SIG-M5 (cell line): ENCODE data around the gene PCSK2.

ENCODE experiments used
- DNase-seq: peaks from one replicate; lab custom pipeline; 2025; lab: John Stamatoyannopoulos, UW

PCSK2 gene

DNA sequence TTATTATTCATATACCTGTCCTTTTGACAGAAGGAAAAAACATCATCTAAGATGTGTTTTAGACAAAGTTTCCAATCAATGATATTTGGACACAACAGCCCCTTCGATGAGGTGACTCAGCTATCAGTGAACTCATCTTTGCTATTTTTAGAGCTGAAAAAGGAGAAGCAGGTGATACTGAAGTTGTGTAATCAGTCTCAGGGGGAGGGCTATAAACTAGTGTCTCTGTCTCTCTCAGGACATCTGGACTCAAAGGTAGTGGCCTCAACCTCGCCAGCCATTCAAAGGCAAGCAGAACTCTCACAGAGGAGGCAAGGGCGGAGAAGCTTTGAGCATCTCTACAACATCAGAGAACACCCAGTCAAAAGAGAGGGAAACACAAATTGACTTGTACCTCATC is 168.9 kb downstream of the PCSK2 start:
- no peak for DNase-seq

DNA sequence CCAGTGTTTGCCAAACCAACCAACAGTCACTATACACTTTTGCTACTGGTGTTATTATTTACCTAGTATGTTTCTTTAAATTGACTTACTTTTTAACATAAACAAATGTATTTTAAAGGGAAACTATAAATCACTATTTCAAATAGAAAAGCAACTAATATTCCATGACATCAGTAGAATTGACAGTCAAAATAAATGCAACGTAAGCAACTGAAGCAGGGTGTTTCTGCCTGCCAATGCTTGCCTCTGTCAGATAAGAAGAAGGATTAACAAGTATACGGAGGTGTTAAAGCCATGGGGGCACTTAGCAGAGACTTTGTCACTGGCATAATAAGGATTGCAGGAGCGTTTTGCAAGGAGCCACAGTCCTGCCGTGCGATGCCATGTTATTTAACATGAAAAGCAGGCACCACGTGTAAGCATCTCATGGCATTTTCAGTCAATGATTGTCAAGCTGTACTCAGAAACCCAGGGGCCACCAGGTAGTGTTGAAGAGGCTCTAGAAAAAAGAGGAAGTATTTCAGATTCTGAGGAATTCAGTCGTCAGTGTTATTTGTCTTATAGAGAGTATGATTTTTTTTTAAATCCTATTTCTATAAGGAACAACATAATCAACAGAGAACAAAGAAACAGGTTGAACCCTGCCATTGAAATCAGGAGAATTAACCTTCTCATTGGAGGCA is 172.6 kb downstream of the PCSK2 start:
- no peak for DNase-seq

DNA sequence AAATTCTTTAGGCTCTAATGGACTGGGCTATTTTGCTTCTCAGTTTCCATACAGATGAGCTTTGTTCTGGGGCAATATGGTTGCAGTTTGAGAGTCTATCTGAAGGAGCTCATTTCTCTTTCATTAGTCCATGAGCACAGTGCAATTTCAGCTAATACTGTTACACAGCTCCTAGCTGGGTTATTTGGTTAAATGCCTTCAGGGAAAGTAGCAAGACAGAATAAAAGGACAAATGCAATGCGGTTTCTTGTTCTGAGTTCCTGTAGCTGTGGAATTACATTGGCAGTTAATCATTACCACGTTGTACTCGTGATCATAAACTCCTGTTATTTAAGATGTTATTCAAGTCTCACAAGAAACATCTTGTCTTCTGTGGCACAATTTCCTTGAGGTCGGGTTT is 176.6 kb downstream of the PCSK2 start:
- DNase-seq = no peak

DNA sequence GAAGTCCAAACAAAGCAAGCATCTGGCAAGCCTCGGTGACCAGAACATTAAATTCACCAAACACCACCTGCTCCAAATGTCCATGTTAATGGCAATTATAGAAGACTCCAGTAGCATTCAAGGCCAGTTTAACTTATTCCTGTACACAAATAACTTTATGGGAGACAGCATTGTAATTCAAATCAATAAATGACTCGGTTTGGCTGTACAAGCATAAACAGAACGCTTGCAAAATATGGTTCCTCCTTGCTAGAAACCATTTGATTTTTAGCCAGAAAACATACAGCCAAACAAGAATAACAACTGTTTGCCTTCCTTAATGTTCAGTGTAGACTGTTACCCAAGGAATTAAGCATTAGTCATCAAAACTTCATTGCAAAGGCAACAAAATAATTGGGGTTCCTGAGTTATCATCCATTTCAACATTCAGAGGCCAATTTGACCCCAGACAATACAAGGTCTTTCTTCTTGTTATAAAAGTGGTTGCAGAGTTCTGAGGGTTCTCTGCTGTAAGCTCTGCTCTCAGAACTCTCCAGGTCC is 179.3 kb downstream of the PCSK2 start:
- DNase-seq = no peak

DNA sequence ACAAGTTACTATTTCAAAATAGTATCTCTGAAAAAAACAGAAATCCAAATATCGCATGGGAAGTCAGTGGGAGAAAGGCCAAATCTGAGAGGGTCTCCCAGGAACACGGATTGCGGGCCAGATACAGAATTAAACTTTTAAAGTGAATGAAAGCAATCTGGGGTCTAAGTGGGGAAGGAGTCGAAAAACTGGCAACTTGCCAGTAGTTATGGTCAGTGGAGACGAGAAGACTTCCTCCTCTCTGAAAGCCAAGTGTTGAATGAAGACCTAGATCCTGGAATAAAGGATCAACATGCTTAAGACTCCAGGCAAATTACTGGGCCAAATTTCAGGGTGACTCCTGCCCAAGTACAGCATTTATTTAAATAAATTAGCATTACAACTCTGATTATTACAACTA is 180.7 kb downstream of the PCSK2 start:
- no peak for DNase-seq

DNA sequence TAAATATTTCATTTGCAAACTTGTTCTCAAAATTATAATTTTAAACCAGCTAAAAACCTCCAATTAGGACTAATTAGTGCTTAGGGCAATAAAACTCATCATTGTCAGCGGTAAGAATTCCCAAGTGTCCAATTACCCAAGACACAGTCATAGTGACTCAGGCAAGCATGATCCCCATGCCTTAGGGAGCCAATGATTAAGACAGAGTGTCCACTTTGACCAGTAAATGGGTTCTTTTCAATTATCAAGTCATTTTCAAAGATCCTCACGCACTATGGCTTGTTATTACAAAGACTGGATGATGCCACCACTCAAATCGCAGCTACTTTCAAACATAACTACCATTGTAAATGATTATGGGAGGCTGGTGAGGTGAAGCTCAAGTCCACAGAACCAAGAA is 190.4 kb downstream of the PCSK2 start:
- DNase-seq = no peak

DNA sequence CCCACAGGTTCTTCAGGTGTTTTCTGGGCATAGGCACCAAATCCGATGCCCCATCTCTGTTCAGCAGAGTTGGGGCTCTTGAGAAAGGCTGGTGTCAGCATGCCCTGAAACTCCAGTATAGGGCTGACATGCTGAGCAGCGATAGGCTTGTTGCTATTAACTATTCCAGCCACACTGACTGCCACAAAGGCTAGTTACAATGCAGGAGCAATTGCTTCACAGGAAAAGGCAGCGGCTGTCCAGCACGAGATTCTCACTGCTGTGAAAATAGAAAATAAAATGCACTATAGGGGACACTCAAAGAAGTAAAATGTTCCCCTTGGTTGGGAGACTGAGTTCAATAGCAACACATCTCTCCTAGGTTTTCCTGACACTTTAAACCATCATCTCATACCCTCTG is 191.9 kb downstream of the PCSK2 start:
- no peak for DNase-seq

DNA sequence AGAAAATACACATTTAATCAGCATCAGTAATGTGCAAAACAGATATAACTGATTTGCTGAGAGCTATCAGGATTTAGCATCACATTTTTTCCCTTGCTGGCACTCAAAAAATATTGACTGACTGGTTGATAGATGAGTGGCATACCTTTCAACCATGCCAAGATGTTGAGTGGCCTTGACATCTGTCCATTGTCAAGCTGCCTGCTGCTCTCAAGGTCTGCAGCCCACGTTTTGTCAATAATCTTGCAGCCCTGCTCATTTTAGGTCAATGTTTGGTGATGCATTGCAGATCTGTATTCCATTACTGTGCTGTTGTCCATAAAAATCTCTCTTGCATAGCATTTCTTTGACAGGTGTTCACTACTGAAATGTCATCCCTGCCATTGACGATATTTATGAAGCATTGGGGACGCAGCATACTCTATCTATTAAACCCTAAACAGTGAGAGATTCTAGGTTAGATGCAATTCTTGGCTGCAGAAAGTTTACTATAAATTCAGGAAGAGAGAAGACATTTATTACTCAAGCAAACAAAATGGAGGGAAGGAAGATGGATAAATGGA is 192.7 kb downstream of the PCSK2 start:
- no peak for DNase-seq

DNA sequence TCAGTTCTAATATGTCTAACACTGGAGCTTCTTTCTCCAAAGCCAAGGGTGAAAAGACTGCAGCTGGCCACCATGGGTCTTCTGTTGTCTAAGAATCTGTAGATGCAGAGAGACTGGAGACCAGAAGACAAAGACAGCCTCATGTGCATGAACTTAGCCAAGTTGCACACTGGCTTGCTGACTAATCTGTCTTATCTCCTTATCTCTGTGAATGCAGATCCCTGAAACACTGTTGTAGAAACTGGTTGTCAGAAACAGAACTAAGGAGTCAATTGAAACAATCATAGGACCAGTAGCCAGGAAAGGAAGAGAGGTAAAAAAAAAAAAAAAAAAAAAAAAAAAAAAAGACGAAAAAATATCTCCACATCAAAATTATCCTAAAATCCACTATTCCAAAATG is 194.7 kb downstream of the PCSK2 start:
- DNase-seq = no peak

DNA sequence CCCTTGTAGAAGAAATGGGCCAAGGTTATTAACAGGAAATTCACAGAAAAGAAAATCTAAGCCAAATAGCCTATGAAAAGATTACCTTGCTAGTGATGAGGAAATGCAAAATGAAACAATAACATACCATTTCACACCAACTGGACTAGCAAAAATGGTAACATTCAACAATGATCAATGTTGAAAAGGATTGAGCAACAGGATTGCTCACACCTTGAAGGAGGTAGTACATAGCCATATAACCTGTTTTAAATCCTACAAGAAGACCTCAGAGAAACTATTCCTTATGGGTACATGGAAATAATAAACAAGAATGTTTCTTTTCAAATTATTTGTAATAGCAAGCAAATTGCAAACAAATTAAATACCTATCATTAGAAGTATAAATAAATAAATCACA is 196.9 kb downstream of the PCSK2 start:
- no peak for DNase-seq

DNA sequence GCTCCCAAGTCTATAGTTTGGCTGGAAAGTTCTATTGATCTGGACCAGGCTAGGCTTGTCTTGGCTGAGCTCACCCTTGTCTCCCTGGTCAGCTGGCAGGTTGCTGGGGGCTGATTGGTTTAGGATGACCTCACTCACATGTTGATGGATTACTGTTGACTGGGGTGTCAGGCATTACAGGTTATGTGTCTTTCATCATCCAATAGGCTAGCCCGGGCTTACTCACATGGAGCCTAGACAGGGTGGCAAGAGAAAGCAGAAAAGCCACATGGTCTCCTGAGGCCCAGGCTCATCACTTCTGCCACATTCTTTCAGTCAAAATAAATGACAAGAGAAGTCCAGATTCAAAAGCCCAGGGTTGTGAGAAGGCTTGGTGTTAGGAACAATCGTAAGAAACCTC is 200.8 kb downstream of the PCSK2 start:
- no peak for DNase-seq

DNA sequence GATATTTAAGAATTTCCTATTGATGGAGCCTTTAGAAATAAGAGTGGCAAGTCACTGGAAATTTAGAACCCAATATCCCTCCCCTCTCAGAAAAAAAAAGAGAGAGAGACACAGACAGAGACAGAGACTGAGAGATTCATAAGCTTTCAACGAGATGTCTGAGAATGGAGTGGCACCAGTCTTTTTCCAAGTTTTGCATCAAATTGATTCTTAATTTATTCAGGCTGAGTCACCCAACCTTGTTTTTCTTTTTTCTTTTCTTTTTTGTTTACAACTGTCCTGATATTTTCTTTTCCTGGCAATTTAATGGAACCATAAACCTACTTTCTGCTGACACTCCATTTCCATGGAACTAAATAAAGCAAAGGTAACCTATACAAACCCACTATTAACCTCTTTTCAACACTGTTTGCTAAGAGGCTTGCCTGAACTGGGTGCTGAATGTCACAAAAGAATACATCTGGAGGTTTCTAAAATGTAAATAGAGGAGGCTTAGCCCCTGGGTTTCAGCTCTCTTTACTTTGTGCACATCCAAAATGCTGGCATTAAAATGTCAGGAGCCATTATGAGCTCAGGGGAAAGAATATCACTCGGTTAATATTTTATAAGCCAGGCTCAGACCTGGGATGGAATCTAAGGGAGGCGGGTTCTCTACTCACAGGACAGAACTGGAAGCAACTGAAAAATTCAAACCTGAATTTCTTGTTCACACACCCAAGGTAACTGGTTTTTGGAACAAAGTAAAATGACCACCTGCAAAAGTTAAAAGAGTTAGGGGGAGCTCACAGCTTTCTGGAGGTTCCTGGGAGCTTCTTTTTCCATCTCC is 203.5 kb downstream of the PCSK2 start:
- no peak for DNase-seq

DNA sequence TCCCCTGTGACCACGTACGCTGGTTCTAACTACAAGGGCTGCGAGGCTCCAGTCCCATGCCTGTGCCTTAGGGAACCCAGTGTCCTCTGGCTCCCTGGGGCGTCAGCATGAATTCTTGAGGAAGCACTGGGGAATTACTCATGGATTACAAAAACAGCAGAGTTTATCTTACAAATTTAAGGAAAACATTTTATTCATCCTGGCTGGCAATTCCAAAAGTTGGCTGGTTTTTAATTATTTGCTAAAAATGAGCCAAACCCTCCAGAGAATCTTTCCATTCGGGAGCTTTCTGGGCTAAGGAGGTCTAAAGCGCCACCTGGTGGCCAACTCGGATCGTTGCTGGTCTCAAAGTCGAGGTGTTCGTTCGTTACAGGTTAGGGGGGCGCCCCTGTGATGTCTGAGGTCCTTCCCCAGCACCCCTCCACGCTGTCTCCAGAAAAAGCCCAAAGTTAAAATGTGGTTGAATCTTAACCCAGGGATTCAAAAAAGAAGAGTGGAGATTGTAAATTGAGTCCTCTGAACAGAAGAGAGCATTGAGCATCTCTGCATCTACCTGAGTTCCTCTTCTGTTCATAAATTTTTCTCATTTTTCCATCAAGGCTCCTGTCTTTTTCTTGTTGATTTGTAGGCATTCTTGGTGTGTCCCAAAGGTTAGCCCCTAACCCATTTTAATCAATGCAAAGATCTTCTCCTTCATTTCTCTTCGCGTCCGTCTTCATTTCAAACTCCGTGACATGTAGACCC is 205.0 kb downstream of the PCSK2 start:
- no peak for DNase-seq

DNA sequence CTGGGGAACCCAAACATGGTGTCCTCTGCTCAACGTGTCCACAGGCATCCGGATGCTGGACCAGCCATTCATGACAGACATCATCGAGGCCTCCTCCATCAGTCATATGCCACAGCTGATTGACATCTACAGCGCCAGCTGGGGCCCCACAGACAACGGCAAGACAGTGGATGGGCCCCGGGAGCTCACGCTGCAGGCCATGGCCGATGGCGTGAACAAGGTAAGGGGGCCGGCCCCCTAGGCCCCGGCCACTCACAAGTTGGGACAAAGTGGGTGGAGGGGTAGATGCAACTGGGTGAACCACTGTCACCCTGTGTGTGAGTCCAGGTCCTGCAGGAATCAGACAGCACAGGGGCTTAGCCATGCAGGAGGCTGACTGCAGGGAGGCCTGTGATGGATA is 209.8 kb downstream of the PCSK2 start:
- no peak for DNase-seq

DNA sequence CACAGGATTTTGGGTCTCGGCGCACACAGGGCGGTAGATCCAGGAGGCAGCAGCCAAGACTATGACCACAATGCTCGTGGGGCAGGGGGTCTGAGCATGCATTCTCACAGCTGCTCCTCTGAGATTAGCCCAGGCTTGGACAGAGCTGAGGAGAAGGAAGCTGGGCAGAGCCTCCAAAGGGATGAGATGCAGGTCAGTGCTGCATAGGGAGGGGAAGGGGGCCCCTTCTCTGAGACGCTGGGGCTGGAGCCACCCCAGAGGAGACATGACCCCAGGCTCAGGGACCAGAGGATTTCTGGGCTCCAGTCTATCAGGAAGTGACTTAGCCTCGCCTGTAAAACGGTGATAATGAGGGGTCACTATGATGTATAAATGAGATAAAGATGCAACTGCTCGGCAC is 210.4 kb downstream of the PCSK2 start:
- DNase-seq = no peak

DNA sequence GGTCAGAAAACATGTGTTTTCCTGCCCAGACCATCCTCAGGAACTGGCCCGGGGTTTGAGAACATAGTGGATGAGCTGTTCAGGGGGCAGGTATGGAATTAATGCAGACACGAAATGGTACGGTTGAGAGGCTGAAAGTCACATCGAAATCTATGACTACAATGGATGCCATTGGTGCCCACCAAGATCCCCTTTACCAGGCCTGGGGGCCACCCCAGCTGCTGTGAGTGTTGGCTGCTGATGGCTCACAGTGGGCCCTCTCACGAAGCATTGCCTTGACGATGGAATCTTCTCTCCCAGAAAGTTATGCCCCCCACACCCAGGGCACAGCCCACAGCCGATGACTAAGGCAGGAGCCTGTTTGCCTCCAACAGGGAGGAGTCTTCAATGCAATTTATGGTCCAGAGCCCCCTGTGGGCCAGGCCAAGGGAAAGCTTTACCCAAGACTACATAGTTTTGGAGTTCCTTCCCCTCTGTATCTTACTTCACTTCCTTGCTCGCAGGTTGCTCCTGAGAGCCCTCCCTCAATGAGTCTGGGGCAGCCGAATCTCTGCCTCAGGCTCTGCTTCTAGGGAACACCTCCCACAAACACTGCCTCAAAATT is 211.7 kb downstream of the PCSK2 start:
- DNase-seq = no peak

DNA sequence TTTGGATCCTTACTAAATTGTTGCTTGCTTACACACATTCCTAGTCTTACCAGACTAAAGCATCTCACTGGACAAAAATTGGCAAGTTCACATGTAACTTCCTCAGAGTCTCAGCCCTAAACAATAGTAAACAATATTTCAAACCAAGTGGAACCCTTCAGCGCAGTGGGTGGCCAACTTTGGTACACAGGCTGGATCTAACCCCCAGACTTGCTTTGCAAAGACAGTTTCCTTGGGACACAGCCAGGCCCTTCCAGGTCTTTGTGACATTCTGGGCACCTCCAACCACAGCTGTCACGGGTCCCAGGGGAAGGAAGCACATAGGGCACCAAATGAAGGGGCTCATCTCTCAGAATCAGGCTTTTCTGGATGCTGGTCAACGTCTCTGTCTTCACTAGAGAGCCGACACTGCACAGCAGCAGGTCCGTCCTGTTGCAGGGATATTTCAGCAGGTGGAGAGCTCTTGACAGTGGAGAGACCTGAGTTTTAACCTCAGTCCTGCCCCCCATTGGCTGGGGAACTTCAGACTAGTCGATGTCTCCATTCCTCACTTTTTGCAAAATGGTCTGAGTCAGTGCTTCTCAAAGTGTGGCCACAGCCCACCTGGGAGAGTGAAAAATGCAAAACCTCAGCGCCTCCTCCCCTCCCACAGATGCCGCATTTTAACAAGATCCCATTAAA is 212.9 kb downstream of the PCSK2 start:
- DNase-seq = no peak

DNA sequence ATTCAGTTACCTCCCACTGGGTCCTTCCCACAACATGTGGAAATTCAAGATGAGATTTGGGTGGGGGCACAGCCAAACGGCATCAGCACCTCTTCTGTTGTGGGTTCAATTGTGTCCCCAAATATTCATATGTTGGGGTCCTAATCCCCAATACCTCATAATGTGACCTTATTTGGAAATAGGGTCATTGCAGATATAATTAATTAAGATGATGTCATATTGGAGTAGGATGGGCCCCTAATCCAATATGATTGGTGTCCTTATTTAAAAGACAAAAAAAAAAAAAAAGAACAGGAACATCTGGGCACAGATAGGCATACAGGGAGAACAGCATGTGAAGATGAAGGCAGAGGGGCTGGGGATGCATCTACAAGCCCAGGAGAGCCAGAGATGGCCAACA is 214.9 kb downstream of the PCSK2 start:
- DNase-seq = no peak

DNA sequence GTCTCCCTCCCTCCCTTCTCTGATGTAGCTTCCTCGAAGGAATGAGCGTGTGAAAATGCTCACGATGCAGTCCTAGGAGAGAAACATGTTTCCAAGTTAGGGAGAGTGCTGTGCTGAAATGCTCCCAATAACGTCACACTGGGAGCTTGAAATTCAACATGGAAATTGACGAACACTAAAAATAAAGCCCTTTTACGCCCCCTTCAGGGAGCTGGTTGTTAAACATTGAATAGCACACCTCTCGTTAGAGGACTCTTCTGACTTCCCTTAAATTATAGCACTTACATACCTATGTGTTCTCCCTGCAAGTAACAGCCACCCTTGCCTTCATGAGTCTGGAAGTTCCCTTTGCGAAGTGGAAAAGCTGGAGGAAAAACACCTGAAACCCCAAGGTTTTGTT is 215.7 kb downstream of the PCSK2 start:
- DNase-seq = no peak

DNA sequence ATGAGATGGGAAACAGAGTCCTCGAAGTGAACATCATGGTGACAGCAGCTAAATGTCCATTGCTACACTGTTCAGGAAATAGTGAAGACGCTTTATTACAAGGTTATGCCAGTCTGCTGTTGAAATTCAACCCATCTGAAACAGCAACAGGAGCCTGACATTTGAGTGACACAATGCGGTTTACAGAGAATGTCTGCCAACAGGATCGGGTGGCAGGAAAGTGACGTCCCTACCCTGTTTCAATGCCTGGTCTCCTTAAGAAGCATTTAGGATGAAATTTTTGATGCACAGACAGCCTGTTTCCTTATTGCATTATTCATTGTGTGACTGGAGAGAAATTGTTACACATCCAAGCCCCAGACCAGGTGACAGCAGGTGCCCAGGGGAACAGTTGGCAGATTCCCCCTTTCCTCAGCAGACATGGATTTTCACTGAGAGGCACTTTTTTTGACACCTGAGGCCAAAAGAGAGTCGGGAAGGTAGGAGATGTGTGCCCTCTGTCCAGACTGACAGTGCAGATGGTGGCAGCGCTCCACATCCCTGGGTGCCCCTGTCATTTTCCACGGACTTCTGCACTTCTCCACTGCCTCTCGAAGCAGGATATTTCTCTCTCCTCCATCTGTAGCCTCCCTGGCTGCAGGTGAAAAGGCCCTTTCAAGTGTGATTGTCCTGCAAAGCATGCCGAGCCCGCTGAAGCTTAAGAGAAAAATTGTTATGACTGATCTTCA is 216.5 kb downstream of the PCSK2 start:
- DNase-seq = no peak

DNA sequence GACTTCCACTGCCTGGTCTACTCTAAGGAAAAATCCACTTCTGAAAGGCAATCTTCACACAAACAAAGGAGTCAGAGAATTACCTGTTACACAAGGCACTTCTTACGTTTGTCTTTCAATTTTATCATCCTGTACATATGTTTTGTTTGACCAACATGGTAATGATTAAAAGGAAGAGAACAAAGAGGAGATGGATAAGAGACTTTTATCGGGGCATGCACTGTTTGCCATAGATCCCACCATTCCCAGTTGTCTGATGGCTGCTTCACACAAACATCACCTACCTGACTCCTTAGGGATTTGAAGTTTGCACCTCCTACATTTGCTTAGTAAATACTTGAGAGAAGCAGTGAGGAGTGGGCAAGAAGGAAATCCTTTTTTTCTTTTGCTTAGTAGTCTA is 217.3 kb downstream of the PCSK2 start:
- no peak for DNase-seq
